GM18508 (cell line): ENCODE data around the gene AREL1.

Experiments used
- ATAC-seq: cut with Tn5 transposase; IDR thresholded peaks from one replicate; pipeline ENCODE4 v1.9.1; 2021; ENCODE audit warnings: moderate number of reproducible peaks; ENCODE audit not compliant: insufficient read depth, unreplicated experiment

Gene AREL1

GRCh38 chr14:74698465-74698864, 14.4 kb downstream of the AREL1 start:
- ATAC-seq, result no peak

- no peak for ATAC-seq
Observed at GRCh38 chr14:74697976-74698375, 14.9 kb downstream of the AREL1 start.

GRCh38 chr14:74697543-74697942, 15.3 kb downstream of the AREL1 start:
- no peak for ATAC-seq

GRCh38 chr14:74697011-74697410, 15.9 kb downstream of the AREL1 start:
- ATAC-seq, result no peak

GRCh38 chr14:74695406-74695805, 17.5 kb downstream of the AREL1 start:
- no peak for ATAC-seq

GRCh38 chr14:74693191-74693590, 19.7 kb downstream of the AREL1 start:
- ATAC-seq, result no peak

- no peak for ATAC-seq
Observed at GRCh38 chr14:74691456-74691855, 21.4 kb downstream of the AREL1 start.

GRCh38 chr14:74685921-74686678, 26.8 kb downstream of the AREL1 start:
- no peak for ATAC-seq

- no peak for ATAC-seq
Observed at GRCh38 chr14:74685056-74685455, 27.8 kb downstream of the AREL1 start.

- no peak for ATAC-seq
Observed at GRCh38 chr14:74684434-74684833, 28.4 kb downstream of the AREL1 start.

GRCh38 chr14:74683406-74683805, 29.5 kb downstream of the AREL1 start:
- no peak for ATAC-seq

GRCh38 chr14:74682169-74682952, 30.5 kb downstream of the AREL1 start:
- ATAC-seq, result no peak

GRCh38 chr14:74675219-74675618, 37.7 kb downstream of the AREL1 start:
- ATAC-seq, result no peak

GRCh38 chr14:74673768-74674167, 39.1 kb downstream of the AREL1 start:
- no peak for ATAC-seq

- no peak for ATAC-seq
Observed at GRCh38 chr14:74671789-74672188, 41.1 kb downstream of the AREL1 start.

- no peak for ATAC-seq
Observed at GRCh38 chr14:74670726-74671411, 42.0 kb downstream of the AREL1 start.

- ATAC-seq, result no peak
Observed at GRCh38 chr14:74669846-74670245, 43.0 kb downstream of the AREL1 start.

- no peak for ATAC-seq
Observed at GRCh38 chr14:74669256-74669655, 43.6 kb downstream of the AREL1 start.

GRCh38 chr14:74667758-74668157, 45.1 kb downstream of the AREL1 start:
- no peak for ATAC-seq

- no peak for ATAC-seq
Observed at GRCh38 chr14:74664717-74665116, 48.2 kb downstream of the AREL1 start.

GRCh38 chr14:74663884-74664283, 49.0 kb downstream of the AREL1 start:
- ATAC-seq, result no peak
